H1 (cell line): ENCODE measurements around the gene ZC3H6. TPM values are rescaled to one million over a fixed set of nuclear protein-coding genes. Genes with fewer than 3 reads are reported as not detected.

Experiments used
- ASH2L ChIP-seq: fragments of 200-600, 300-600 bp; sonication (generic); IDR thresholded peaks from one replicate; pipeline ENCODE4 v1.7.1; 2017; ENCODE audit warnings: low read length
- CHD2 ChIP-seq: IDR thresholded peaks from 2 replicates; pipeline ENCODE4 v1.6.1; 2012; ENCODE audit warnings: low read length, improper control_type of control experiment
- CHD7 ChIP-seq: fragments of 300-600 bp; sonication (generic); IDR thresholded peaks from 2 replicates; pipeline ENCODE4 v1.7.1; 2012; ENCODE audit warnings: low read length, moderate library complexity, mild to moderate bottlenecking, inconsistent platforms; ENCODE audit not compliant: insufficient replicate concordance
- JUN ChIP-seq: IDR thresholded peaks from 2 replicates; pipeline ENCODE4 v1.6.1; 2011; ENCODE audit warnings: low read depth, mild to moderate bottlenecking, improper control_type of control experiment, low read length
- PHF8 ChIP-seq: fragments of 200-600 bp; sonication (generic); conservative IDR thresholded peaks from 2 replicates; pipeline ENCODE4 v1.7.1; 2012; ENCODE audit warnings: low read depth, mild to moderate bottlenecking, inconsistent platforms, low read length, moderate library complexity
- RAD21 ChIP-seq, 2 experiments: IDR thresholded peaks in 1 of 2; conservative IDR thresholded peaks in 1 of 2; 2 replicates each; pipeline ENCODE4 v1.6.1; 2011; ENCODE audit warnings: low read depth in 2 of 2, low read length in 2 of 2, improper control_type of control experiment in 1 of 2, inconsistent platforms in 1 of 2, mild to moderate bottlenecking in 1 of 2, moderate library complexity in 1 of 2
- RFX5 ChIP-seq: IDR thresholded peaks from 2 replicates; pipeline ENCODE4 v1.6.1; 2011; ENCODE audit warnings: low read depth, low read length, improper control_type of control experiment, borderline replicate concordance
- SIX5 ChIP-seq: IDR thresholded peaks from 2 replicates; pipeline ENCODE4 v1.6.1; 2011; ENCODE audit warnings: mild to moderate bottlenecking, low read depth, low read length
- polyA plus RNA-seq, 7 experiments: library from polyadenylated mRNA; depleted of rRNA in 3 of 7; stranded (reverse) in 5 of 7; unstranded in 2 of 7; fragments of >200 nt in 5 of 7; fragments of 200-250 nt in 2 of 7; gene quantifications; 1 replicate in 5 of 7; 2 replicates in 1 of 7; 4 replicates in 1 of 7; pipeline versions ENCODE4 v1.2.1 to v1.2.3, GENCODE V29; 2011 to 2013; ENCODE audit warnings: missing spikeins in 2 of 7, mixed read lengths in 2 of 7
- total RNA-seq: library from RNA; stranded (reverse); fragmentation: NEBNext Ultra II Directional; extraction: Animal tissue kit (Norgen Biotek cat#: 25700); gene quantifications from 2 replicates; pipeline ENCODE4 v1.2.1, GENCODE V29; 2021
- TF ChIP-seq, protein P1 (sequence below): IDR thresholded peaks from 2 replicates; pipeline ENCODE4 v1.6.1; 2011; ENCODE audit warnings: low read depth, mild to moderate bottlenecking, low read length; ENCODE audit not compliant: insufficient read depth

Gene ZC3H6
- total and polyA plus RNA-seq, 2 of the 8 experiments (the other 6 are each of a cell fraction or from before 2014, with no cell fraction given): 1.4 to 6.9 TPM

DNA sequence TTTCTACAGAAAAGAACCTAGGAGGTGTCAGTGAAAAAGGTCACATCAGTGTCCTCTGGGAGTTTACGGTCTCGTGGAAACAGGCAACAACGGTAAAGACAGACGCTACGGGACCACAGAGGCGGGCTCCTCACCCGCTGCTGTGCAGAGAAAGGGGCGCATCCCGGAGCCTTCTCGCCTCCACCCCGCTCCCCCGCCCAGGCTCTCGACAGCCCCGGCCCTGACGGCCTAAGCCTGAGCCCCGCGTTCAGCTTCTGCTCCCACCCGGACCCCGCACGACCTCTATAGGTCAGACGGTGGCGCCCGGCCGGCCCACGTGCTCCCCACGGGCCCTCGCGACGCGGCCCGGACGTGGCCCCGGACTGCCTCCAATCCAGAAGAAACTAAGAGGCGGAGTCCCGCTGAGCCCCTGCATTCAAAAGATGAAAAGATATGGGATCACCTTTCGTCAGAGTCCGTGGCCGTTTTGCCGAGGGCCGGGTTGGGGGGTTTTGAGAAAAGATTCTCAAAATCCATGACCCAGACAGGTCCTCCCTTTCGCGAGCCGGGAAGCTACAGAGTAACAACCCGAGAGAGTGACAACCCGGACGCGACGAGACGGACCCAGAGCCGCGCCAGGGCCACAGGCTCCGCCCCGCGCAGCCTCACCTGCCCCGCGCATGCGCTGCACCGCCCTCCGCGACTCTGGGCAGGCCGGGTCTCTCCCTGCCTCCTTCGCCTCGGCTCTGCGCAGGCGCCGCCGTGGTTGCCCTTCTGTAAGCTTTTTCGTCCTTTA is 20.7 kb upstream of the ZC3H6 start, which contains the start of gene ZC3H8 (continued):
- TF ChIP-seq RAD21 (IDR thresholded peaks at IDR 0.05 in 1 of 2, conservative IDR thresholded peaks at IDR 0.05 in 1 of 2; ENCODE audit: low read depth in 2 of 2, low read length in 2 of 2) (no peak; a peak in 1 of 4 replicates), PHF8 (peak; percentile 68; the same call in 1 of the 2 replicates), RFX5 (no peak), CHD7 (no peak), CHD2 (no peak), ASH2L (peak; percentile 93), JUN (no peak), SIX5 (no peak)
- TF ChIP-seq, protein P1, sequence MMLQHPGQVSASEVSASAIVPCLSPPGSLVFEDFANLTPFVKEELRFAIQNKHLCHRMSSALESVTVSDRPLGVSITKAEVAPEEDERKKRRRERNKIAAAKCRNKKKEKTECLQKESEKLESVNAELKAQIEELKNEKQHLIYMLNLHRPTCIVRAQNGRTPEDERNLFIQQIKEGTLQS: 0 out of 2 replicates have a peak, but pooled peaks have one; percentile 5
